HepG2 (cell line): ENCODE results near the gene RBM23. TPM values are rescaled to one million over a fixed set of nuclear protein-coding genes. Genes with fewer than 3 reads are reported as not detected.

Source experiments
- ARID5B ChIP-seq: IDR thresholded peaks from 2 replicates; pipeline ENCODE4 v1.4.0; 2020; ENCODE audit warnings: mild to moderate bottlenecking, missing genetic modification reagents
- NR2F1 ChIP-seq, 2 experiments: fragments of 450-650 bp in 1 of 2; formaldehyde crosslinking in 1 of 2; IDR thresholded peaks; 2 replicates each; pipeline versions ENCODE4 v1.5.0 to v1.6.1; 2016 to 2020; ENCODE audit warnings: mild to moderate bottlenecking in 1 of 2, missing compliant biosample characterization in 1 of 2, missing genetic modification reagents in 1 of 2, moderate library complexity in 1 of 2
- RCOR2 ChIP-seq: IDR thresholded peaks from 2 replicates; pipeline ENCODE4 v1.6.1; 2016; ENCODE audit warnings: missing biosample characterization, missing genetic modification reagents
- U2AF1 ChIP-seq: fragments of 200-400 bp; formaldehyde crosslinking; optimal IDR thresholded peaks from 2 replicates; pipeline ENCODE3; 2017; ENCODE audit warnings: mild to moderate bottlenecking, low read depth, low read length
- ZNF770 ChIP-seq: sonication (generic); formaldehyde crosslinking; IDR thresholded peaks from 2 replicates; pipeline ENCODE4 v1.5.0; 2020; ENCODE audit warnings: mild to moderate bottlenecking, missing genetic modification reagents
- polyA plus RNA-seq, 8 experiments: library from polyadenylated mRNA; depleted of rRNA in 3 of 8; stranded (reverse) in 7 of 8; unstranded in 1 of 8; fragments of >200 nt; fragmentation: Illumina TruSeq in 4 of 8; extraction: Trizol in 4 of 8; gene quantifications; 2 replicates each; pipeline versions ENCODE4 v1.2.1 to v1.2.3, GENCODE V29; 2011 to 2016; ENCODE audit warnings: low read depth in 4 of 8, missing spikeins in 1 of 8, mixed read lengths in 1 of 8; ENCODE audit not compliant: insufficient read depth in 1 of 8
- total RNA-seq, 5 experiments: library from RNA; depleted of rRNA; stranded (reverse); fragments of >200 nt; fragmentation: Illumina TruSeq; extraction: Trizol; gene quantifications; 2 replicates each; pipeline ENCODE4 v1.2.3, GENCODE V29; 2016; ENCODE audit warnings: low read depth in 1 of 5

Gene RBM23
- total and polyA plus RNA-seq, 2 of the 13 experiments (the other 11 are each of a cell fraction or from before 2014, with no cell fraction given), result 1.5 to 2.1 TPM

- TF ChIP-seq ARID5B (CRISPR knock-in tag) (0 out of 2 replicates have a peak, but pooled peaks have one; percentile 12), RCOR2 (CRISPR knock-in tag) (0 out of 2 replicates have a peak, but pooled peaks have one; percentile 28), ZNF770 (CRISPR knock-in tag) (peak; percentile 95), U2AF1 (no peak), NR2F1 (CRISPR knock-in tag; IDR thresholded peaks at IDR 0.05) (no peak)
Observed at GRCh38 chr14:22962061-22962676, 43.2 kb upstream of the RBM23 start (continued).
